HG02970 (cell line): ENCODE results near the gene TAS1R2.

Source experiments
- ATAC-seq: cut with Tn5 transposase; IDR thresholded peaks from one replicate; pipeline ENCODE4 v1.9.1; 2021; ENCODE audit warnings: mild to moderate bottlenecking, moderate library complexity, moderate number of reproducible peaks; ENCODE audit not compliant: unreplicated experiment, low FRiP score

The TAS1R2 gene

DNA sequence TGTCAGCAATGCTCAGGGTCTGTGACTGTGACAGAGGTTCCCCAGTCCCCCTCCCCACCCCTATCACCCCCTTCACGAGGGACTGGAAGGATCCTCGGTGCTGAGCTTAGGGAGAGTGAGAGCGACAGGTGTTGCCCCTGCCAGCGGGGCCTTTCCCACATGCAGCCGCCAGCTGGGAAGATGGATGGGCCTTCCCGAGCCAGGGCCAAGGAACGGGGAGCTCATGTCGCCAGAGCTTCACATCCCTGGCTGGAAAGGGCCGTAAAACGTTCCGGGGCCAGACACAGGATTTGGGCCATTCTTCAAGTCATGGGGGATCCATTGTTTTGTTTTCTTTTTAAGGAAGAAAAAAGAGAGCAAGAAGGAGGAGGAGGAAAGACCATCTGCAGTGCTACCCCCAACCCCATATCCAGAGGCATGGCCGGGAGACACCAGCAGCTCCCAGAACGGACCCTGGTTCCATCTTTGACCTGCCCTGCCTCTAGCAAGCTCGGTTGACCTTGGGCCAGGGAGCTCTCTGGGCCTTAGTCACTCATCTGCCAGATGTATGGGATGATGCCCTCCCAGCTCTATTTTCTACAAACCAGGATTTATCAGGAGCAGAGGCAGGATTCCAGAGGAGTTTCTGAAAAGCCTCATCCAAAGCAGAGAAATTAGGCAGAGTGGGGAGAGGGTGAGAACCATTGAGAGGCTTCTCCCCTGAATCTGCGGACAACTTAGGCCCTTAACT lies 54.1 kb downstream of the TAS1R2 start:
- ATAC-seq, result no peak

GRCh38 chr1:18803851-18804250 lies 55.6 kb downstream of the TAS1R2 start:
- no peak for ATAC-seq

GRCh38 chr1:18803151-18803791 lies 56.2 kb downstream of the TAS1R2 start:
- no peak for ATAC-seq

DNA sequence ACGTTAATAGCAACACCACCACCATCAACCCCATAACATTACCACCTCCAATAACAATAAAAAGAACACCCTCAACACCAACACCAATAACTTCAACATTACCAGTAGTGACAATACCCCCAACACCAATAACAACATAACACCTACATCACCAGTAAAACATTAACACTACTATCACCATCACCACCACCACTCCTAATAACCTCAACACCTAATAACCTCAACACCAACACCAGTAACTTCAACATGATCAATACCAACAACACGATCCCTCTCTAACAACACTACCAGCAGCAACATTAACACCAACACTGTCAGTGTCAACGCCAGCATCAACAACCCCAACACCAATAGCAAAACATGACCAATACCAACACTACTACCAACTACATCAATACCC lies 57.2 kb downstream of the TAS1R2 start:
- ATAC-seq, result no peak

DNA sequence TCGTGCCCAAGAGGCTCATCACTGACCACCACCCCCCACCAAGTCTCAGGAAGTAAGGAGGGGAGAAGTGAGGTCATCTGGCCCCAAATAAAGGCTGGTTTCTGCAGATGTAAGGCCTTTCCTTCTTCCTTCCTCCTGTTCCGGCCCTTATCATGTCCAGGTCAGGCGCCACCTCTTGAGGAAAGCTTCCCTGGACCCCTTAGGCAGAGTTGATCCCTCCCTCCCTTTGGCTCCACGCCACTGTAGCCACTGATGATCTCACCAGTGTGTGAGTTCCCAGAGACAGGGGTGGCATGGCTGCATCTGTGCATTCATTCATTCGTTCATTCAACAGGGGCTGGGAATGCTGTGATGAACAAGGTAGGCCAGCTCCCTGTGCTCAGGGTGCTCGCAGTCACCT lies 59.2 kb downstream of the TAS1R2 start:
- ATAC-seq, result no peak

- no peak for ATAC-seq
These were observed 60.0 kb downstream of the TAS1R2 start for GRCh38 chr1:18799454-18799853.

DNA sequence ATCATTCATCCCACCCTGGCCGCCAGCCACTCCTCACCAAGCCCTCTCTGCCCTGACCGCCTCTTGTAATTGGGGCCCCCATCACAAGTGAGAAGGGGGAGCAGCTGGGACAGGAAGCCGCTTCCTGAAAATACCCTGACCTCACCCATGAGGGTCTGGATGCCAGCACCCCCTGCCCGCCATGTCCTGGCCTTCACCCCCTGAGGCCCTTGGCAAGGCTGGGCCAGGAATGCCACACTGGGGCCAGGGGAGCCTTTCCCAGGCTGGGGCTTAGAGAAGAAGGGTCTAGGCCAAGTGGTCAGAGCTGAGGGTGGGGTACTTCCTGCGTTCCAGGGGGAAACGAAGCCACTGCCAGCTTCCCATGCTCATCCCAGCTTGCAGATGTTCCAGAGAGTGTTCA lies 60.5 kb downstream of the TAS1R2 start:
- no peak for ATAC-seq

GRCh38 chr1:18798533-18798932 lies 60.9 kb downstream of the TAS1R2 start:
- ATAC-seq, result no peak

GRCh38 chr1:18796950-18797349 lies 62.5 kb downstream of the TAS1R2 start:
- ATAC-seq, result no peak

DNA sequence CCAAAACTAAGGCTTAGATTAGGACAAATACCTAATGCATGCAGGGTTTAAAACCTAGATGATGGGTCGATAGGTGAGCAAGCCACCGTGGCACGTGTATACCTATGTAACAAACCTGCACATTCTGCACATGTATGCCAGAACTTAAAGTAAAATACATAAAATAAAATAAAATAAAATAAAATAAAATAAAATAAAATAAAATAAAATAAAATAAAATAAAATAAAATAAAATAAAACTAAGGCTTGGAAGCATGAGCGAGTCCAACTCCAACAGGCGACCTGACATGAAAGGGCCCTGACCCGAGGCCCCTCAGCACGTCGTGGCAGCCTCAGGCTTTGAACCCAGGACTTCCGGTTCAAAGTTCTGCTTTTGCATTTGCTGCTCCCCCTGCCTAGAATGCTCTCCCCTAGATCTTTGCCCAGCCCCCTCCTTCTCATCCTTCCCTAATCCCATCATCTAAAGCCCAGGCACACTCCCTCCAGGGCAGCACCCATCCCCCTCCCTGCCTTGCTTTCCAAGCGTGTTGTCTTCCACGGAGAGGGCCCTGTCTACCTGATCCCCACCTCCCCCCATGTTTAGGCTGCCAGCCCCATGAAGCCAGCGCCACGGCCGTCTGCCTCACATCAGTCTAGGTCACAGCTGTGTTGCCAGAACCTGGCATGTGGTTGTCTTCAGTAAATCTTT lies 64.3 kb downstream of the TAS1R2 start:
- no peak for ATAC-seq

GRCh38 chr1:18794561-18794960 lies 64.9 kb downstream of the TAS1R2 start:
- no peak for ATAC-seq

GRCh38 chr1:18794051-18794450 lies 65.4 kb downstream of the TAS1R2 start:
- no peak for ATAC-seq

DNA sequence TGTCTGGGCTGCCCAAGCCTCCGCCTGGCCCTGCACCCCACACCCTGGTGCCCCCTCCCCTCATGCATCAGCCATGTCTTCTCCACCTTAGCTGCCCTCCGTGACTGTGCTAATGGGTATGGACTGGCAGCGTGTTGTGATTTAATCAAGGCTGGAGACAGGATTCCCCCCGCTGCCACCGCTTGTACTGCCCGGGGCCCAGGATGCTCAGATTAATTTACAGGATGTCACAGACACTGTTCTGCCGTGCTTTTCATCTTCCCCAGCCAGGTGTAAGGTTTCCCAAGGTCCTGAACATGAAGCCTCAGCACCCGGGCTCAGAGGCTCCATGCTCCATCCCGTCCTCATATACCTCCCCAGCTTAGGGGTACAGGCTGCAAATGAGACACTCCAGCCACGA lies 66.3 kb downstream of the TAS1R2 start:
- no peak for ATAC-seq

GRCh38 chr1:18792747-18793146 lies 66.7 kb downstream of the TAS1R2 start:
- ATAC-seq, result no peak
